H1 (cell line): ENCODE results near the gene WDR93. TPM values are rescaled to one million over a fixed set of nuclear protein-coding genes. Genes with fewer than 3 reads are reported as not detected.

Source experiments
- CTCF ChIA-PET: fragments of 300-600 bp; sonication (Branson Sonifier 250); formaldehyde crosslinking; loops from one replicate; lab custom pipeline; 2021; ENCODE audit not compliant: partially characterized antibody; lab: Charles Lee
- POLR2A ChIA-PET: fragments of 300-600 bp; sonication (Branson Sonifier 250); formaldehyde crosslinking; loops from one replicate; lab custom pipeline; 2021; ENCODE audit warnings: inconsistent platforms; ENCODE audit not compliant: partially characterized antibody; lab: Charles Lee
- DNase-seq, 2 experiments: peaks; one replicate each; pipeline versions ENCODE4 v3.0.0 to v3.0.0-alpha.2; 2010 to 2022; ENCODE audit warnings: low spot score in 2 of 2, low read depth in 1 of 2, mixed read lengths in 1 of 2
- FAIRE-seq: peaks from 2 replicates; lab custom pipeline; 2011; peaks lifted over from hg19 to GRCh38; lab: Jason Lieb, UNC
- H2AFZ ChIP-seq: 2 replicates; pipeline ENCODE4 v1.8.1; 2012; ENCODE audit warnings: low read length, inconsistent platforms
- H2AK5ac ChIP-seq: 2 replicates; pipeline ENCODE4 v1.6.1; 2013; ENCODE audit warnings: low read depth, low read length
- H2BK120ac ChIP-seq: replicated peaks from 2 replicates; pipeline ENCODE3; 2013; ENCODE audit warnings: low read depth, low read length, inconsistent platforms
- H2BK12ac ChIP-seq: 2 replicates; pipeline ENCODE4 v1.6.1; 2013; ENCODE audit warnings: low read depth, low read length
- H2BK15ac ChIP-seq: 2 replicates; pipeline ENCODE4 v1.6.1; 2013; ENCODE audit warnings: low read length
- H2BK20ac ChIP-seq: 2 replicates; pipeline ENCODE4 v1.6.1; 2013; ENCODE audit warnings: low read length
- H2BK5ac ChIP-seq: 2 replicates; pipeline ENCODE4 v1.6.1; 2013; ENCODE audit warnings: low read depth, low read length
- H3K14ac ChIP-seq: 2 replicates; pipeline ENCODE4 v1.6.1; 2013; ENCODE audit warnings: inconsistent platforms; ENCODE audit not compliant: insufficient read length
- H3K18ac ChIP-seq: 2 replicates; pipeline ENCODE4 v1.6.1; 2013; ENCODE audit warnings: low read length; ENCODE audit errors: extremely low read depth
- H3K23ac ChIP-seq: 2 replicates; pipeline ENCODE4 v1.6.1; 2013; ENCODE audit warnings: inconsistent platforms; ENCODE audit not compliant: insufficient read length
- H3K23me2 ChIP-seq: 2 replicates; pipeline ENCODE4 v1.6.1; 2013; ENCODE audit warnings: low read depth, low read length
- H3K27ac ChIP-seq: 2 replicates; pipeline ENCODE4 v1.6.1; 2011; ENCODE audit warnings: low read depth, low read length, inconsistent platforms
- H3K27me3 ChIP-seq, 4 experiments: replicated peaks in 1 of 4; 1 replicate in 1 of 4; 2 replicates in 3 of 4; pipeline versions ENCODE4 v1.6.1 to v1.8.1; 2011 to 2013; ENCODE audit warnings: low read length in 3 of 4, mild to moderate bottlenecking in 3 of 4, inconsistent platforms in 2 of 4, mixed read lengths in 2 of 4, moderate library complexity in 1 of 4; ENCODE audit not compliant: control insufficient read depth in 3 of 4, insufficient read depth in 3 of 4; ENCODE audit errors: extremely low read depth in 1 of 4
- H3K36me3 ChIP-seq, 4 experiments: 2 replicates each; pipeline versions ENCODE4 v1.6.1 to v1.8.1; 2011 to 2013; ENCODE audit warnings: mild to moderate bottlenecking in 4 of 4, low read length in 3 of 4, moderate library complexity in 2 of 4, control low read depth in 1 of 4, inconsistent platforms in 1 of 4; ENCODE audit not compliant: insufficient read depth in 4 of 4, control insufficient read depth in 2 of 4
- H3K4ac ChIP-seq: replicated peaks from 2 replicates; pipeline ENCODE3; 2013; ENCODE audit warnings: low read length, low read depth, mixed read lengths, inconsistent platforms; ENCODE audit not compliant: insufficient read length
- H3K4me1 ChIP-seq, 4 experiments: replicated peaks in 1 of 4; 1 replicate in 1 of 4; 2 replicates in 3 of 4; pipeline versions ENCODE4 v1.6.1 to v1.8.1; 2011 to 2013; ENCODE audit warnings: low read length in 3 of 4, inconsistent platforms in 2 of 4, mixed read lengths in 1 of 4; ENCODE audit not compliant: insufficient read depth in 4 of 4, control insufficient read depth in 3 of 4
- H3K4me2 ChIP-seq, 2 experiments: 2 replicates each; pipeline versions ENCODE4 v1.6.1 to v1.8.1; 2011 to 2013; ENCODE audit warnings: low read depth in 2 of 2, low read length in 2 of 2, control low read depth in 1 of 2, inconsistent platforms in 1 of 2, mild to moderate bottlenecking in 1 of 2; ENCODE audit not compliant: insufficient read depth in 1 of 2
- H3K4me3 ChIP-seq, 4 experiments: fragments of 200-600, 300-600 bp in 1 of 4; sonication (generic), shearing (Covaris generic), sonication (Bioruptor Twin) in 1 of 4; 2 replicates each; pipeline versions ENCODE4 v1.5.1 to v1.8.1; 2011 to 2016; ENCODE audit warnings: low read length in 4 of 4, low read depth in 3 of 4, control low read depth in 2 of 4, inconsistent platforms in 2 of 4, mild to moderate bottlenecking in 2 of 4, mixed read lengths in 1 of 4, moderate library complexity in 1 of 4; ENCODE audit not compliant: insufficient read depth in 2 of 4; ENCODE audit errors: extremely low read depth in 1 of 4
- H3K56ac ChIP-seq: replicated peaks from 2 replicates; pipeline ENCODE3; 2013; ENCODE audit warnings: low read depth, mild to moderate bottlenecking, mixed read lengths, low read length, inconsistent platforms; ENCODE audit not compliant: insufficient read length
- H3K79me1 ChIP-seq: 2 replicates; pipeline ENCODE4 v1.6.1; 2013; ENCODE audit warnings: low read depth, low read length, control low read depth
- H3K79me2 ChIP-seq, 2 experiments: 2 replicates each; pipeline versions ENCODE4 v1.6.1 to v1.8.1; 2012 to 2013; ENCODE audit warnings: low read length in 2 of 2, mild to moderate bottlenecking in 2 of 2, inconsistent platforms in 1 of 2; ENCODE audit not compliant: insufficient read depth in 2 of 2, control insufficient read depth in 1 of 2
- H3K9ac ChIP-seq, 4 experiments: replicated peaks in 1 of 4; 1 replicate in 1 of 4; 2 replicates in 3 of 4; pipeline versions ENCODE4 v1.6.1 to v1.8.1; 2011 to 2013; ENCODE audit warnings: low read depth in 3 of 4, low read length in 3 of 4, control low read depth in 2 of 4, mild to moderate bottlenecking in 2 of 4, moderate library complexity in 2 of 4, inconsistent platforms in 1 of 4; ENCODE audit errors: extremely low read depth in 1 of 4
- H3K9me3 ChIP-seq, 2 experiments: 2 replicates each; pipeline versions ENCODE4 v1.6.1 to v1.8.1; 2012 to 2013; ENCODE audit warnings: mild to moderate bottlenecking in 2 of 2, moderate library complexity in 2 of 2, control low read depth in 1 of 2, inconsistent platforms in 1 of 2, low read depth in 1 of 2, low read length in 1 of 2, mixed read lengths in 1 of 2; ENCODE audit not compliant: insufficient read depth in 2 of 2
- H4K20me1 ChIP-seq, 2 experiments: replicated peaks in 1 of 2; 2 replicates each; pipeline versions ENCODE3 to v1.8.1; 2011 to 2013; ENCODE audit warnings: inconsistent platforms in 2 of 2, low read length in 2 of 2, mild to moderate bottlenecking in 1 of 2; ENCODE audit not compliant: insufficient read depth in 2 of 2, control insufficient read depth in 1 of 2
- H4K5ac ChIP-seq: 2 replicates; pipeline ENCODE4 v1.6.1; 2013; ENCODE audit warnings: low read length, low read depth, mixed read lengths, inconsistent platforms; ENCODE audit not compliant: insufficient read length
- H4K8ac ChIP-seq: 2 replicates; pipeline ENCODE4 v1.8.0; 2013; ENCODE audit warnings: mild to moderate bottlenecking, moderate library complexity, low read length, inconsistent platforms; ENCODE audit not compliant: insufficient read depth; ENCODE audit errors: extremely low read depth
- H4K91ac ChIP-seq: replicated peaks from 2 replicates; pipeline ENCODE3; 2013; ENCODE audit warnings: low read length, mixed read lengths, inconsistent platforms; ENCODE audit not compliant: insufficient read length
- ASH2L ChIP-seq: fragments of 200-600, 300-600 bp; sonication (generic); IDR thresholded peaks from one replicate; pipeline ENCODE4 v1.7.1; 2017; ENCODE audit warnings: low read length
- BCL11A ChIP-seq, 2 experiments: IDR thresholded peaks; one replicate each; pipeline ENCODE4 v1.6.1; 2011; ENCODE audit warnings: low read depth in 2 of 2, low read length in 2 of 2, mild to moderate bottlenecking in 2 of 2
- BRCA1 ChIP-seq: IDR thresholded peaks from 2 replicates; pipeline ENCODE4 v1.6.1; 2012; ENCODE audit warnings: low read depth, low read length, improper control_type of control experiment
- EZH2 ChIP-seq: fragments of 200-600 bp; sonication (generic); IDR thresholded peaks from 2 replicates; pipeline ENCODE4 v1.7.1; 2012; ENCODE audit warnings: low read depth, mild to moderate bottlenecking, moderate library complexity, low read length, inconsistent platforms; ENCODE audit not compliant: severe bottlenecking
- MAFK ChIP-seq: IDR thresholded peaks from 2 replicates; pipeline ENCODE4 v1.6.1; 2012; ENCODE audit warnings: low read depth, mild to moderate bottlenecking, improper control_type of control experiment, low read length
- RAD21 ChIP-seq, 2 experiments: IDR thresholded peaks in 1 of 2; conservative IDR thresholded peaks in 1 of 2; 2 replicates each; pipeline ENCODE4 v1.6.1; 2011; ENCODE audit warnings: low read depth in 2 of 2, low read length in 2 of 2, improper control_type of control experiment in 1 of 2, inconsistent platforms in 1 of 2, mild to moderate bottlenecking in 1 of 2, moderate library complexity in 1 of 2
- RBBP5 ChIP-seq: IDR thresholded peaks from 2 replicates; pipeline ENCODE4 v1.7.1; 2012; ENCODE audit warnings: low read depth, mild to moderate bottlenecking, inconsistent platforms, low read length, moderate library complexity, borderline replicate concordance
- WGBS, 2 experiments: shearing (Covaris generic) in 1 of 2; methylation state at CpG; one replicate each; pipeline versions ENCODE4 v1.1.6 to v1.1.7; 2013 to 2015; ENCODE audit warnings: low lambda C conversion rate in 2 of 2, mixed read lengths in 2 of 2, inconsistent platforms in 1 of 2, low coverage in 1 of 2, missing lambda C conversion rate in 1 of 2; ENCODE audit not compliant: insufficient replicate concordance in 2 of 2, insufficient coverage in 1 of 2, insufficient read length in 1 of 2; ENCODE audit errors: extremely low coverage in 1 of 2, missing lambda C conversion rate in 1 of 2; 5-methylcytosine and 5-hydroxymethylcytosine counted together
- polyA plus RNA-seq, 7 experiments: library from polyadenylated mRNA; depleted of rRNA in 3 of 7; stranded (reverse) in 5 of 7; unstranded in 2 of 7; fragments of >200 nt in 5 of 7; fragments of 200-250 nt in 2 of 7; gene quantifications; 1 replicate in 5 of 7; 2 replicates in 1 of 7; 4 replicates in 1 of 7; pipeline versions ENCODE4 v1.2.1 to v1.2.3, GENCODE V29; 2011 to 2013; ENCODE audit warnings: missing spikeins in 2 of 7, mixed read lengths in 2 of 7
- total RNA-seq: library from RNA; stranded (reverse); fragmentation: NEBNext Ultra II Directional; extraction: Animal tissue kit (Norgen Biotek cat#: 25700); gene quantifications from 2 replicates; pipeline ENCODE4 v1.2.1, GENCODE V29; 2021
- TF ChIP-seq, protein P1 (sequence below): IDR thresholded peaks from 2 replicates; pipeline ENCODE4 v1.6.1; 2012; ENCODE audit warnings: inconsistent platforms
- TF ChIP-seq, protein P2 (sequence below): IDR thresholded peaks from 2 replicates; pipeline ENCODE4 v1.6.1; 2011; ENCODE audit warnings: low read length, improper control_type of control experiment

The WDR93 gene
- total and polyA plus RNA-seq, 2 of the 8 experiments (the other 6 are each of a cell fraction or from before 2014, with no cell fraction given): 0.03 TPM; not detected in 1

GRCh38 chr15:89662893-89663626, 27.6 kb upstream of the WDR93 start:
- Histone ChIP-seq H3K27ac (no peak overlapping the region), H3K23me2 (no peaks in the 10 kb centered on the region; the same call in 1 of the 2 replicates), H4K20me1 (no peaks in the 10 kb centered on the region), H4K5ac (no peak overlapping the region), H3K4me2 (no peak overlapping the region), H3K23ac (no peak overlapping the region), H2BK120ac (no peak overlapping the region), H3K18ac (no peak overlapping the region), H3K79me1 (no peaks in the 10 kb centered on the region), H3K14ac (no peak overlapping the region), H2BK15ac (no peak overlapping the region), H3K56ac (no peak overlapping the region), H2AK5ac (0 out of 2 replicates have a peak overlapping the region, but pooled peaks have one; percentile 53), H2BK5ac (no peak overlapping the region), H2AFZ (peak overlapping the region; percentile 6; the same call in 1 of the 2 replicates), H3K27me3 (peaks cover 0 to 18% (median 12%) of the 10 kb centered on the region in 4 experiments; a peak in 5 of 7 replicates), H3K4ac (no peak overlapping the region), H2BK12ac (0 out of 2 replicates have a peak overlapping the region, but pooled peaks have one; percentile 17), H3K9ac (no peak overlapping the region), H2BK20ac (no peak overlapping the region), H4K91ac (no peak overlapping the region), H3K4me3 (no peak overlapping the region), H3K79me2 (no peaks in the 10 kb centered on the region), H3K4me1 (peaks cover 0 to 11% (median 7%) of the 10 kb centered on the region in 4 experiments; a peak in 6 of 7 replicates), H3K36me3 (no peaks in the 10 kb centered on the region), H3K9me3 (no peaks in the 10 kb centered on the region), H4K8ac (no peak overlapping the region; the same call in 1 of the 2 replicates)
- CTCF ChIA-PET: interaction anchor here (0.9 to 4.1 kb wide), 5 partner anchors 9 to 174 kb away, joined by 3 to 42 read pairs (median 4); no protein-coding TSS in a partner anchor
- no peak for FAIRE-seq
- POLR2A ChIA-PET: interaction anchor here (0.8 kb wide), 1 partner anchor 16 kb away, joined by 4 read pairs; no protein-coding TSS in a partner anchor
- no peak for DNase-seq
- 80% methylated on average over 11 of the region's 11 CpGs; no CpG with 5 or more reads in 1 of the 2 experiments for WGBS, 2 experiments
- TF ChIP-seq BRCA1 (no peak), ASH2L (no peak), EZH2 (no peak), RBBP5 (no peak), BCL11A (IDR thresholded peaks at IDR 0.05; ENCODE audit: low read depth in 2 of 2, low read length in 2 of 2) (no peak), RAD21 (IDR thresholded peaks at IDR 0.05 in 1 of 2, conservative IDR thresholded peaks at IDR 0.05 in 1 of 2; ENCODE audit: low read depth in 2 of 2, low read length in 2 of 2) (no peak), MAFK (no peak)
- TF ChIP-seq, protein P1, sequence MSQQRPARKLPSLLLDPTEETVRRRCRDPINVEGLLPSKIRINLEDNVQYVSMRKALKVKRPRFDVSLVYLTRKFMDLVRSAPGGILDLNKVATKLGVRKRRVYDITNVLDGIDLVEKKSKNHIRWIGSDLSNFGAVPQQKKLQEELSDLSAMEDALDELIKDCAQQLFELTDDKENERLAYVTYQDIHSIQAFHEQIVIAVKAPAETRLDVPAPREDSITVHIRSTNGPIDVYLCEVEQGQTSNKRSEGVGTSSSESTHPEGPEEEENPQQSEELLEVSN: no peak
- TF ChIP-seq, protein P2, sequence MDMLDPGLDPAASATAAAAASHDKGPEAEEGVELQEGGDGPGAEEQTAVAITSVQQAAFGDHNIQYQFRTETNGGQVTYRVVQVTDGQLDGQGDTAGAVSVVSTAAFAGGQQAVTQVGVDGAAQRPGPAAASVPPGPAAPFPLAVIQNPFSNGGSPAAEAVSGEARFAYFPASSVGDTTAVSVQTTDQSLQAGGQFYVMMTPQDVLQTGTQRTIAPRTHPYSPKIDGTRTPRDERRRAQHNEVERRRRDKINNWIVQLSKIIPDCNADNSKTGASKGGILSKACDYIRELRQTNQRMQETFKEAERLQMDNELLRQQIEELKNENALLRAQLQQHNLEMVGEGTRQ: no peak
